ENCODE data around the gene FBLN2. TPM values are rescaled to one million over a fixed set of nuclear protein-coding genes. Genes with fewer than 3 reads are reported as not detected.
A peak's percentile ranks its signal among the peaks of the same experiment; 100 is the strongest.

FBLN2 gene
- total RNA-seq, 1 donor from 2014 or later, result 413 TPM

DNA sequence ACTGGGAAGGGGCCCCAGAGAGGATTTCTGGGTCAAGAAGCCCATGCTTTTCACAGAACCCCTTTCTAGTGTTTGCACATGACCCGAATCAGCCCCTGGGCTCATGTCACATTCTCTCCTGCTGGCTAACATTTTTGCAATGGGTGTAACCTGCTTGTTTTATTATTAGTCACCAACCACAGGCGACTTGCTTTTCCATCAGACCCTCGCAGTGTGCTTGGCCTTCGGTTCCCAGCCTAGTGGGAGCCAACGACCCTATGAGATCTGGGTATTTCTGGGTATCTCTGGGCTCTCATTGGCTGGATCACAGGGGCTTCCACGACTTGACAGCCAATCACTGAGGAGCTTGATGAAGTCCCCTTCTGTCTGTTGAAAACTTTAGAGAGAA, 11.0 kb upstream of the FBLN2 start:
- no peak for DNase-seq (ENCODE audit: low spot score)
- H3K27me3 Mint-ChIP-seq (ENCODE audit: low read depth), result no peaks in the 10 kb centered on the region
- no peaks in the 10 kb centered on the region for H3K36me3 Mint-ChIP-seq (ENCODE audit: low read depth)
- peak overlapping the region; percentile 99 for H3K27ac Mint-ChIP-seq (ENCODE audit: unreplicated experiment)
- peaks cover 90% of the 10 kb centered on the region for H3K4me1 Mint-ChIP-seq (ENCODE audit: low read depth)
- TF ChIP-seq, protein P1, sequence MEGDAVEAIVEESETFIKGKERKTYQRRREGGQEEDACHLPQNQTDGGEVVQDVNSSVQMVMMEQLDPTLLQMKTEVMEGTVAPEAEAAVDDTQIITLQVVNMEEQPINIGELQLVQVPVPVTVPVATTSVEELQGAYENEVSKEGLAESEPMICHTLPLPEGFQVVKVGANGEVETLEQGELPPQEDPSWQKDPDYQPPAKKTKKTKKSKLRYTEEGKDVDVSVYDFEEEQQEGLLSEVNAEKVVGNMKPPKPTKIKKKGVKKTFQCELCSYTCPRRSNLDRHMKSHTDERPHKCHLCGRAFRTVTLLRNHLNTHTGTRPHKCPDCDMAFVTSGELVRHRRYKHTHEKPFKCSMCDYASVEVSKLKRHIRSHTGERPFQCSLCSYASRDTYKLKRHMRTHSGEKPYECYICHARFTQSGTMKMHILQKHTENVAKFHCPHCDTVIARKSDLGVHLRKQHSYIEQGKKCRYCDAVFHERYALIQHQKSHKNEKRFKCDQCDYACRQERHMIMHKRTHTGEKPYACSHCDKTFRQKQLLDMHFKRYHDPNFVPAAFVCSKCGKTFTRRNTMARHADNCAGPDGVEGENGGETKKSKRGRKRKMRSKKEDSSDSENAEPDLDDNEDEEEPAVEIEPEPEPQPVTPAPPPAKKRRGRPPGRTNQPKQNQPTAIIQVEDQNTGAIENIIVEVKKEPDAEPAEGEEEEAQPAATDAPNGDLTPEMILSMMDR (IDR thresholded peaks at IDR 0.05), result no peak
- H3K4me3 Mint-ChIP-seq (ENCODE audit: unreplicated experiment), result no peak overlapping the region
- H3K9me3 Mint-ChIP-seq (ENCODE audit: low read depth), result peaks cover 10% of the 10 kb centered on the region

GRCh38 chr3:13538520-13539291, 10.2 kb upstream of the FBLN2 start:
- Mint-ChIP-seq H3K9me3 (ENCODE audit: low read depth) (peaks cover 10% of the 10 kb centered on the region), H3K27ac (ENCODE audit: unreplicated experiment) (peak overlapping the region; percentile 99), H3K4me3 (ENCODE audit: unreplicated experiment) (peak overlapping the region; percentile 16), H3K27me3 (ENCODE audit: low read depth) (no peaks in the 10 kb centered on the region), H3K36me3 (ENCODE audit: low read depth) (no peaks in the 10 kb centered on the region), H3K4me1 (ENCODE audit: low read depth) (peaks cover 95% of the 10 kb centered on the region)
- TF ChIP-seq, protein P1 (IDR thresholded peaks at IDR 0.05), result no peak
- DNase-seq (ENCODE audit: low spot score), result no peak

- H3K9me3 Mint-ChIP-seq (ENCODE audit: low read depth), result peaks cover 10% of the 10 kb centered on the region
- peak overlapping the region; percentile 99 for H3K27ac Mint-ChIP-seq (ENCODE audit: unreplicated experiment)
- no peak for DNase-seq (ENCODE audit: low spot score)
- H3K4me1 Mint-ChIP-seq (ENCODE audit: low read depth), result peaks cover 97% of the 10 kb centered on the region
- H3K36me3 Mint-ChIP-seq (ENCODE audit: low read depth), result no peaks in the 10 kb centered on the region
- peak overlapping the region; percentile 16 for H3K4me3 Mint-ChIP-seq (ENCODE audit: unreplicated experiment)
- H3K27me3 Mint-ChIP-seq (ENCODE audit: low read depth), result no peaks in the 10 kb centered on the region
- TF ChIP-seq, protein P1 (IDR thresholded peaks at IDR 0.05), result no peak
These were observed 9.7 kb upstream of the FBLN2 start for GRCh38 chr3:13539292-13539638.

DNA sequence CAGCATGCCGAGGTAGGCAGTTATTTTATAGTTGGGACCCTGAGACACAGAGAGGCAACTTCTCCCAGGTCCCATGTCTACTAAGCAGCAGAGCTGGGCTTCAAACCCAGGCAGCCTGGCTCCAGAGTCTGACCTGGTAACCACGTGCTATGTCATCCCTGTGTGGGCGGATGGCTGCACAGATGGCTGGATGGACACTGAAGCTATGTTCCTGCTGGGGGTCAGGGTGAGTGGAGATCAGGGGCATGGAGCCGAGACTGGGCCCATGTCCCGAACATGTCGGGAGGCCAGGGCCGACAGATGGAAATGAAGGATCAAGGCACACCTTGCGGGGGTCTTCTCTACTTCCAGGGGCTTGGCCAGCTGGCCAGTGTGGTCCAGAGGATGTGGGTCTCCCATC, 9.3 kb upstream of the FBLN2 start:
- H3K4me3 Mint-ChIP-seq (ENCODE audit: unreplicated experiment), result no peak overlapping the region
- no peaks in the 10 kb centered on the region for H3K36me3 Mint-ChIP-seq (ENCODE audit: low read depth)
- DNase-seq (ENCODE audit: low spot score), result no peak
- TF ChIP-seq, protein P1 (IDR thresholded peaks at IDR 0.05), result no peak
- peak overlapping the region; percentile 99 for H3K27ac Mint-ChIP-seq (ENCODE audit: unreplicated experiment)
- peaks cover 100% of the 10 kb centered on the region for H3K4me1 Mint-ChIP-seq (ENCODE audit: low read depth)
- H3K9me3 Mint-ChIP-seq (ENCODE audit: low read depth), result peaks cover 10% of the 10 kb centered on the region
- H3K27me3 Mint-ChIP-seq (ENCODE audit: low read depth), result no peaks in the 10 kb centered on the region

GRCh38 chr3:13540297-13540995, 8.5 kb upstream of the FBLN2 start:
- Mint-ChIP-seq H3K27ac (ENCODE audit: unreplicated experiment) (peak overlapping the region; percentile 99), H3K4me1 (ENCODE audit: low read depth) (peaks cover 100% of the 10 kb centered on the region), H3K9me3 (ENCODE audit: low read depth) (peaks cover 10% of the 10 kb centered on the region), H3K4me3 (ENCODE audit: unreplicated experiment) (no peak overlapping the region), H3K36me3 (ENCODE audit: low read depth) (no peaks in the 10 kb centered on the region), H3K27me3 (ENCODE audit: low read depth) (no peaks in the 10 kb centered on the region)
- no peak for DNase-seq (ENCODE audit: low spot score)
- TF ChIP-seq, protein P1 (IDR thresholded peaks at IDR 0.05), result no peak
